RWPE2 (cell line): ENCODE results near the gene KRTAP5-10.

ENCODE experiments used
- ATAC-seq: fragments of 200-7000 bp; cut with Tn5 transposase; 3 replicates; pipeline ENCODE4 v1.9.1; 2021; ENCODE audit warnings: low read depth
- DNase-seq: peaks from one replicate; pipeline ENCODE4 v3.0.0-alpha.2; 2020; ENCODE audit warnings: low spot score
- H3K27ac ChIP-seq: fragments of 450-650 bp; 2 replicates; pipeline ENCODE4 v1.5.1; 2017; ENCODE audit warnings: mild to moderate bottlenecking; ENCODE audit not compliant: poor library complexity, severe bottlenecking
- H3K27me3 ChIP-seq: fragments of 250-450 bp; sonication (Bioruptor Pico); 2 replicates; pipeline ENCODE4 v1.5.1; 2021; ENCODE audit warnings: mild to moderate bottlenecking, moderate library complexity; ENCODE audit not compliant: insufficient read depth, poor library complexity, severe bottlenecking
- H3K36me3 ChIP-seq: fragments of 250-450 bp; sonication (Bioruptor Pico); 2 replicates; pipeline ENCODE4 v1.5.1; 2020; ENCODE audit warnings: low read depth, mild to moderate bottlenecking, moderate library complexity
- H3K4me1 ChIP-seq: fragments of 250-450 bp; sonication (Bioruptor Pico); 2 replicates; pipeline ENCODE4 v1.5.1; 2021; ENCODE audit warnings: mild to moderate bottlenecking, moderate library complexity; ENCODE audit not compliant: insufficient read depth, poor library complexity, severe bottlenecking
- H3K4me3 ChIP-seq: fragments of 250-450 bp; sonication (Bioruptor Pico); 2 replicates; pipeline ENCODE4 v1.5.1; 2021; ENCODE audit warnings: mild to moderate bottlenecking, moderate library complexity; ENCODE audit not compliant: severe bottlenecking
- H3K9me3 ChIP-seq: fragments of 250-450 bp; sonication (Bioruptor Pico); 2 replicates; pipeline ENCODE4 v1.5.1; 2021; ENCODE audit warnings: mild to moderate bottlenecking, moderate library complexity; ENCODE audit not compliant: severe bottlenecking
- TF ChIP-seq, protein P1 (sequence below): fragments of 450-650 bp; IDR thresholded peaks from one replicate; pipeline ENCODE4 v1.5.1; 2017; ENCODE audit warnings: mild to moderate bottlenecking, moderate library complexity; ENCODE audit not compliant: poor library complexity, severe bottlenecking

Gene KRTAP5-10

DNA sequence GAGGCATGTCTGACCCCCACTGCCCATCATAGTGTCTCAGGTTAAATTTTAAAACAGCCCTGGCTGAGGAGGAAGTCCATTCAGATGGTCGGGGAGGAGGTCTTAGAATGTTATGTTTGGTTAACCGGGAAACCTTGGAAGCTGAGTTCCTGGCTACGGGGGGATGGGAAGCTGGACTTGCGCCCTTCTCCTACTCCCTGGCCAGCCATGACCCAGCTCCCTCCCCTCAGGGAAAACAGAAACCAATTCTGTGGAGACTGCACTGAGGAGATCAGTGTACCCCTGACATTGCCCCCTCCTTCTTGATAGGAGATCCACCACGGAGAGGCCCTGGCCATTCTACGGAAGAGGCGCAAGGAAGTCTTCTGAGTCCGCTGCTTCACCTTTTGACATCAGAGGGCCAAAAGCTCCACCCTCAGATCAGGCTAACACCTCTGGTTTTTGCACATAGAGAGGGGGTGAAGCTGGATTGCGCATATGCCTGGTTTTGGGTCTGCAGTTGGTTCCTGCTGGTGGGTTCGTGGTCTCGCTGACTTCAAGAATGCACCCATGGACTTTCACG is 19.9 kb upstream of the KRTAP5-10 start:
- TF ChIP-seq, protein P1, sequence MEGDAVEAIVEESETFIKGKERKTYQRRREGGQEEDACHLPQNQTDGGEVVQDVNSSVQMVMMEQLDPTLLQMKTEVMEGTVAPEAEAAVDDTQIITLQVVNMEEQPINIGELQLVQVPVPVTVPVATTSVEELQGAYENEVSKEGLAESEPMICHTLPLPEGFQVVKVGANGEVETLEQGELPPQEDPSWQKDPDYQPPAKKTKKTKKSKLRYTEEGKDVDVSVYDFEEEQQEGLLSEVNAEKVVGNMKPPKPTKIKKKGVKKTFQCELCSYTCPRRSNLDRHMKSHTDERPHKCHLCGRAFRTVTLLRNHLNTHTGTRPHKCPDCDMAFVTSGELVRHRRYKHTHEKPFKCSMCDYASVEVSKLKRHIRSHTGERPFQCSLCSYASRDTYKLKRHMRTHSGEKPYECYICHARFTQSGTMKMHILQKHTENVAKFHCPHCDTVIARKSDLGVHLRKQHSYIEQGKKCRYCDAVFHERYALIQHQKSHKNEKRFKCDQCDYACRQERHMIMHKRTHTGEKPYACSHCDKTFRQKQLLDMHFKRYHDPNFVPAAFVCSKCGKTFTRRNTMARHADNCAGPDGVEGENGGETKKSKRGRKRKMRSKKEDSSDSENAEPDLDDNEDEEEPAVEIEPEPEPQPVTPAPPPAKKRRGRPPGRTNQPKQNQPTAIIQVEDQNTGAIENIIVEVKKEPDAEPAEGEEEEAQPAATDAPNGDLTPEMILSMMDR, result no peak
- no peak for DNase-seq
- Histone ChIP-seq H3K27ac (no peak overlapping the region), H3K9me3 (peaks cover 2% of the 10 kb centered on the region), H3K4me3 (no peak overlapping the region), H3K36me3 (no peaks in the 10 kb centered on the region), H3K27me3 (no peaks in the 10 kb centered on the region), H3K4me1 (no peaks in the 10 kb centered on the region)
- no peak for ATAC-seq

DNA sequence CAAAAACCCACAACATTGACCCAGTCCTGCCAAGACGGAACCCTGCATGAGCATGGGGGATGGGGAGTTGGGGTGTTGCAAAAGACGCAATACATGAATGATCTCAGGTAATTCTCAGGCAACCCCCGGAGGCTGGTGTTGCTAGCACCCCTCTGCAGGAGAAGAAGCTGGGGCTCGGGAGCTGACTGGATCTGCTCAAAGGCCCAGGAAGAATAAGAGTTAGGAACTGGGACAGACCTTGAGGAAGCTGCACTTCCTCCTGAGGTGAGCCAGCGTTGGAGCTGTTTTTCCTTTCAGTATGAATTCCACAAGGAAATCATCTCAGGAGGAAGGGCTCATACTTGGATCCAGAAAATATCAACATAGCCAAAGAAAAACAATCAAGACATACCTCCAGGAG is 17.2 kb upstream of the KRTAP5-10 start, which contains the start of gene KRTAP5-9:
Gene KRTAP5-9, plus strand, starts transcription at position 301 of the 400 bp plus-strand sequence. CDS start 238 bp downstream, outside the sequence.
- ATAC-seq (no peak), DNase-seq (no peak)
- Histone ChIP-seq H3K4me1 (no peaks in the 10 kb centered on the region), H3K27me3 (peaks cover 6% of the 10 kb centered on the region), H3K36me3 (no peaks in the 10 kb centered on the region), H3K27ac (no peak within 1 kb of the TSS), H3K4me3 (no peak within 1 kb of the TSS), H3K9me3 (no peaks in the 10 kb centered on the region)
- TF ChIP-seq, protein P1, result no peak

DNA sequence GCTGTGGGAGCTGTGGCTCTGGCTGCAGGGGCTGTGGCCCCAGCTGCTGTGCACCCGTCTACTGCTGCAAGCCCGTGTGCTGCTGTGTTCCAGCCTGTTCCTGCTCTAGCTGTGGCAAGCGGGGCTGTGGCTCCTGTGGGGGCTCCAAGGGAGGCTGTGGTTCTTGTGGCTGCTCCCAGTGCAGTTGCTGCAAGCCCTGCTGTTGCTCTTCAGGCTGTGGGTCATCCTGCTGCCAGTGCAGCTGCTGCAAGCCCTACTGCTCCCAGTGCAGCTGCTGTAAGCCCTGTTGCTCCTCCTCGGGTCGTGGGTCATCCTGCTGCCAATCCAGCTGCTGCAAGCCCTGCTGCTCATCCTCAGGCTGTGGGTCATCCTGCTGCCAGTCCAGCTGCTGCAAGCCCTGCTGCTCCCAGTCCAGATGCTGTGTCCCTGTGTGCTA is 16.6 kb upstream of the KRTAP5-10 start:
- H3K27me3 ChIP-seq, result peaks cover 6% of the 10 kb centered on the region
- H3K36me3 ChIP-seq, result no peaks in the 10 kb centered on the region
- no peak overlapping the region for H3K27ac ChIP-seq
- ATAC-seq, result no peak
- no peak overlapping the region for H3K4me3 ChIP-seq
- DNase-seq, result no peak
- no peaks in the 10 kb centered on the region for H3K4me1 ChIP-seq
- H3K9me3 ChIP-seq, result no peaks in the 10 kb centered on the region
- TF ChIP-seq, protein P1, result no peak

DNA sequence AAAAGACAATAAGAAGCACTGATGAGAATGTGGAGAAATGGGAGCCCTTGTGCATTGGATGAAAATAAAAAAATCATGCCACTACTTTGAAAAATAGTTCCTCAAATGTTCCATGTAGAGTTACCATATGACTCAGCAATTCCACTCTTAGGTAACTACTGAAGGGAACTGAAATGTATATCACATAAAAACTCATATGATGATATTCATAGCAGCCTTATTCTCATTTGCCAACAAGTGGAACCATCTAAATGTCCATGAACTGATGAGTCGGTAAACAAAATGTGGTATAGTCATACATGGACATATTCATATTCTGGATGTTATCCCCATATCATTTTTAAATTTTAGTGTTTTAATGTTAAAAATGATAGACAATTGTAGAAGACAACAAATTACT is 13.7 kb upstream of the KRTAP5-10 start:
- H3K36me3 ChIP-seq, result no peaks in the 10 kb centered on the region
- no peaks in the 10 kb centered on the region for H3K4me1 ChIP-seq
- TF ChIP-seq, protein P1, result no peak
- DNase-seq (no peak), ATAC-seq (no peak)
- no peaks in the 10 kb centered on the region for H3K9me3 ChIP-seq
- no peak overlapping the region for H3K27ac ChIP-seq
- H3K27me3 ChIP-seq, result peaks cover 6% of the 10 kb centered on the region
- no peak overlapping the region for H3K4me3 ChIP-seq

DNA sequence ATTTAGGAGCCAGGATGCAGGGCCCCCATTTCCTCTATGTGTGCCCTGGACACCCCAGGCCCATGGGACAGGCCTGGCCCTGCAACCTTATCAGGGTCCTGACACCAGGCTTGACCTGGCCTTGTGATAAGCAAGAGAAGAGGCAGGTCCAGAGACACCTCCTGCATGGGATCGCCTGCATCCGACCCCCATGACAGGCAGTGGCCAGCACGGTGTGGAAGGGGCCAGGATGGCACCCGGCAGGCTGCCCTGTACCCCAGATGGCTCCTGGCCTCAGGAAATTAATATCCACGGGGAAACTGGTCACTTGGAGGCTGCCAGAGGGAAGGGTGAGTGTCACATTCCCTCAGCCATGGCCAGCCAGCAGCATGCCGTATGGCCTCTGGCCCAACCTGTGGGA is 10.4 kb upstream of the KRTAP5-10 start:
- Histone ChIP-seq H3K27me3 (peaks cover 6% of the 10 kb centered on the region), H3K36me3 (no peaks in the 10 kb centered on the region), H3K4me3 (no peak overlapping the region), H3K27ac (no peak overlapping the region), H3K9me3 (no peaks in the 10 kb centered on the region), H3K4me1 (no peaks in the 10 kb centered on the region)
- no peak for DNase-seq
- TF ChIP-seq, protein P1, result no peak
- ATAC-seq, result no peak
